ENCODE data around the gene DCDC1. TPM values are rescaled to one million over a fixed set of nuclear protein-coding genes. Genes with fewer than 3 reads are reported as not detected.

DCDC1 gene
- total and polyA plus RNA-seq, 2 donors from 2014 or later, result 0.39 to 6.6 TPM

DNA sequence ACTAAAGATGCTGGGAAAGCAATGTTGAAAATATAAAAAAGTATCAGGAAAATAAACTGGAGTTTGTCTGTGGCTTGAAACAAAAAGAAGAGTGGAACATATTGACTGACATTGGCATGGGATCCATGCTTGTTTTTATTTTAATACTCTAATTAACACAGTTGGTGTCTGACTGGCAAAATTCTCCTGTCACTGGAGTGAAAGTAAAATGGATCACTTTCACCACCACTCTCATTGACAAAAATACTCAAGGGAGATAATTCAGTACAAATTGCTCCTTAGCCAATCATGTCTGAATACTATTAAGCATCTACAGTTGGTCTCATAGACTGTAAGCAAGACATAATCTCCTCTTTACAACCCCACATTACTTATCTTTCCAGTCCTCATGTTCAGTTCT lies 101.8 kb downstream of the DCDC1 start:
- TF ChIP-seq CTCF (IDR thresholded peaks at IDR 0.05; ENCODE audit: borderline replicate concordance, extremely low read depth, insufficient read depth), result no peak
- Histone ChIP-seq H3K27me3 (ENCODE audit: control insufficient read depth, insufficient read depth, low read length) (no peaks in the 10 kb centered on the region), H3K4me1 (ENCODE audit: control insufficient read depth in 2 of 3, insufficient read depth in 2 of 3, low read depth in 1 of 3, low read length in 3 of 3) (no peaks in the 10 kb centered on the region), H3K36me3 (ENCODE audit: control insufficient read depth in 2 of 3, insufficient read depth in 3 of 3, low read length in 3 of 3) (no peaks in the 10 kb centered on the region), H3K27ac (ENCODE audit: low read depth in 2 of 2, low read length in 2 of 2) (no peak overlapping the region), H3K4me3 (ENCODE audit: low read length in 3 of 3) (no peak overlapping the region), H3K9me3 (ENCODE audit: control insufficient read depth in 2 of 3, insufficient read depth in 1 of 3, low read length in 3 of 3) (no peaks in the 10 kb centered on the region), H3K9ac (ENCODE audit: low read length in 3 of 3) (no peak overlapping the region)
- no peak for DNase-seq
- no peak for FAIRE-seq
- intact Hi-C loops (cut with DNase I), result no loop called here

- no peaks in the 10 kb centered on the region for H3K9me3 ChIP-seq (ENCODE audit: control insufficient read depth in 2 of 3, insufficient read depth in 1 of 3, low read length in 3 of 3)
- no peak for DNase-seq
- H3K27me3 ChIP-seq (ENCODE audit: control insufficient read depth, insufficient read depth, low read length), result no peaks in the 10 kb centered on the region
- no peak overlapping the region for H3K9ac ChIP-seq (ENCODE audit: low read length in 3 of 3)
- H3K27ac ChIP-seq (ENCODE audit: low read depth in 2 of 2, low read length in 2 of 2), result no peak overlapping the region
- no peak for FAIRE-seq
- H3K4me3 ChIP-seq (ENCODE audit: low read length in 3 of 3), result no peak overlapping the region
- intact Hi-C loops (cut with DNase I), result no loop called here
- no peaks in the 10 kb centered on the region for H3K36me3 ChIP-seq (ENCODE audit: control insufficient read depth in 2 of 3, insufficient read depth in 3 of 3, low read length in 3 of 3)
- no peak for TF ChIP-seq CTCF (IDR thresholded peaks at IDR 0.05; ENCODE audit: borderline replicate concordance, extremely low read depth, insufficient read depth)
- no peaks in the 10 kb centered on the region for H3K4me1 ChIP-seq (ENCODE audit: control insufficient read depth in 2 of 3, insufficient read depth in 2 of 3, low read depth in 1 of 3, low read length in 3 of 3)
Observed at GRCh38 chr11:31264834-31265233, 104.7 kb downstream of the DCDC1 start.

- intact Hi-C loops (cut with DNase I), result no loop called here
- DNase-seq (no peak), FAIRE-seq (no peak)
- no peak overlapping the region for H3K9ac ChIP-seq (ENCODE audit: low read length in 3 of 3)
- no peak for TF ChIP-seq CTCF (IDR thresholded peaks at IDR 0.05; ENCODE audit: borderline replicate concordance, extremely low read depth, insufficient read depth)
- no peaks in the 10 kb centered on the region for H3K4me1 ChIP-seq (ENCODE audit: control insufficient read depth in 2 of 3, insufficient read depth in 2 of 3, low read depth in 1 of 3, low read length in 3 of 3)
- no peaks in the 10 kb centered on the region for H3K27me3 ChIP-seq (ENCODE audit: control insufficient read depth, insufficient read depth, low read length)
- H3K4me3 ChIP-seq (ENCODE audit: low read length in 3 of 3), result no peak overlapping the region
- no peaks in the 10 kb centered on the region for H3K9me3 ChIP-seq (ENCODE audit: control insufficient read depth in 2 of 3, insufficient read depth in 1 of 3, low read length in 3 of 3)
- H3K36me3 ChIP-seq (ENCODE audit: control insufficient read depth in 2 of 3, insufficient read depth in 3 of 3, low read length in 3 of 3), result no peaks in the 10 kb centered on the region
- no peak overlapping the region for H3K27ac ChIP-seq (ENCODE audit: low read depth in 2 of 2, low read length in 2 of 2)
Observed at GRCh38 chr11:31262761-31263160, 106.8 kb downstream of the DCDC1 start.

DNA sequence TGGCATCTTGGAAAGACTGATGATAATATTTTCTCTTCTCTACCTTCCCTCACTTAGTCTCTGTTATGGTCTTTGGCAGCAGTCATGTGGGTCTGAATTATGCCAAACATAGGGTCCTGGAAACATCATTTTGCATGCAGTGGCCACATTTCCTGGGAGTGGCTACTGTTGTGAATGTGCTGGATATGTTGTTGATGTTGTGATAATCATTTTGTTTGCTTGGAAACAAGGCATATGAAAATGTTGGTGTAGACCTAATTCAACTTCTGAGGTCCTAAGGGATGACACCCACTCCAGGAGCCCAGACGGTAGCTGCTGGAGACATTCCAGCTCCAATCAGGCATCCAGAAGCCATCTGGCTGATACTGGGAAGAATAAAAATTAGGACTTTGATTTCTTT lies 109.7 kb downstream of the DCDC1 start:
- H3K9me3 ChIP-seq (ENCODE audit: control insufficient read depth in 2 of 3, insufficient read depth in 1 of 3, low read length in 3 of 3), result no peaks in the 10 kb centered on the region
- no peaks in the 10 kb centered on the region for H3K36me3 ChIP-seq (ENCODE audit: control insufficient read depth in 2 of 3, insufficient read depth in 3 of 3, low read length in 3 of 3)
- no peak for TF ChIP-seq CTCF (IDR thresholded peaks at IDR 0.05; ENCODE audit: borderline replicate concordance, extremely low read depth, insufficient read depth)
- H3K27ac ChIP-seq (ENCODE audit: low read depth in 2 of 2, low read length in 2 of 2), result no peak overlapping the region
- H3K4me1 ChIP-seq (ENCODE audit: control insufficient read depth in 2 of 3, insufficient read depth in 2 of 3, low read depth in 1 of 3, low read length in 3 of 3), result no peaks in the 10 kb centered on the region
- no peak overlapping the region for H3K4me3 ChIP-seq (ENCODE audit: low read length in 3 of 3)
- no peaks in the 10 kb centered on the region for H3K27me3 ChIP-seq (ENCODE audit: control insufficient read depth, insufficient read depth, low read length)
- H3K9ac ChIP-seq (ENCODE audit: low read length in 3 of 3), result no peak overlapping the region
- DNase-seq, result no peak
- no peak for FAIRE-seq
- intact Hi-C loops (cut with DNase I), result no loop called here

All from kidney (tissue), 14 donors.